A673 (cell line): ENCODE measurements around the gene CTNNA3.
"Not testable (repeated sequence)": the region's sequence is repeated elsewhere in the genome, so short reads cannot be mapped to it uniquely, and the experiment has no call there.

ENCODE experiments used
- EZH2 ChIP-seq: fragments of 200-600 bp; sonication (generic); IDR thresholded peaks from 2 replicates; pipeline ENCODE4 v1.6.1; 2017; ENCODE audit warnings: borderline replicate concordance, low read depth, mild to moderate bottlenecking, mixed read lengths, antibody characterized with exemption, low read length; ENCODE audit not compliant: poor library complexity, severe bottlenecking
- TF ChIP-seq, protein P1 (sequence below): fragments of 300-800, 200-600 bp; sonication (generic); conservative IDR thresholded peaks from 2 replicates; pipeline ENCODE4 v1.5.1; 2017; ENCODE audit warnings: low read depth, mild to moderate bottlenecking, antibody characterized with exemption, low read length, moderate library complexity, mixed read lengths

- TF ChIP-seq, protein P1, sequence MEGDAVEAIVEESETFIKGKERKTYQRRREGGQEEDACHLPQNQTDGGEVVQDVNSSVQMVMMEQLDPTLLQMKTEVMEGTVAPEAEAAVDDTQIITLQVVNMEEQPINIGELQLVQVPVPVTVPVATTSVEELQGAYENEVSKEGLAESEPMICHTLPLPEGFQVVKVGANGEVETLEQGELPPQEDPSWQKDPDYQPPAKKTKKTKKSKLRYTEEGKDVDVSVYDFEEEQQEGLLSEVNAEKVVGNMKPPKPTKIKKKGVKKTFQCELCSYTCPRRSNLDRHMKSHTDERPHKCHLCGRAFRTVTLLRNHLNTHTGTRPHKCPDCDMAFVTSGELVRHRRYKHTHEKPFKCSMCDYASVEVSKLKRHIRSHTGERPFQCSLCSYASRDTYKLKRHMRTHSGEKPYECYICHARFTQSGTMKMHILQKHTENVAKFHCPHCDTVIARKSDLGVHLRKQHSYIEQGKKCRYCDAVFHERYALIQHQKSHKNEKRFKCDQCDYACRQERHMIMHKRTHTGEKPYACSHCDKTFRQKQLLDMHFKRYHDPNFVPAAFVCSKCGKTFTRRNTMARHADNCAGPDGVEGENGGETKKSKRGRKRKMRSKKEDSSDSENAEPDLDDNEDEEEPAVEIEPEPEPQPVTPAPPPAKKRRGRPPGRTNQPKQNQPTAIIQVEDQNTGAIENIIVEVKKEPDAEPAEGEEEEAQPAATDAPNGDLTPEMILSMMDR, result not testable (repeated sequence)
- TF ChIP-seq EZH2, result not testable (repeated sequence)
Measured at GRCh38 chr10:67690540-67690939, 5.5 kb downstream of the CTNNA3 start.
